Mesendoderm (in vitro differentiated cells): Measurements from ENCODE around the gene TCFL5.
A peak's percentile ranks its signal among the peaks of the same experiment; 100 is the strongest.

ENCODE experiments used
- DNase-seq: peaks from one replicate; pipeline ENCODE4 v3.0.0; 2013
- H2AK5ac ChIP-seq: 2 replicates; pipeline ENCODE4 v1.6.1; 2013; ENCODE audit warnings: low read length, inconsistent platforms
- H2BK120ac ChIP-seq: 2 replicates; pipeline ENCODE4 v1.6.1; 2013; ENCODE audit warnings: low read depth, mild to moderate bottlenecking, low read length, moderate library complexity, mixed read lengths
- H2BK15ac ChIP-seq: replicated peaks from 2 replicates; pipeline ENCODE4 v1.6.1; 2013; ENCODE audit warnings: low read depth, mild to moderate bottlenecking, moderate library complexity
- H2BK5ac ChIP-seq: 2 replicates; pipeline ENCODE4 v1.6.1; 2013; ENCODE audit warnings: low read length, inconsistent platforms
- H3K18ac ChIP-seq: 2 replicates; pipeline ENCODE4 v1.6.1; 2013; ENCODE audit warnings: mild to moderate bottlenecking, low read length, mixed read lengths
- H3K23ac ChIP-seq: one replicate; pipeline ENCODE4 v1.6.1; 2013; ENCODE audit warnings: low read length
- H3K27ac ChIP-seq: 2 replicates; pipeline ENCODE4 v1.5.1; 2013; ENCODE audit warnings: low read depth, mild to moderate bottlenecking, inconsistent platforms, low read length, moderate library complexity
- H3K27me3 ChIP-seq: 2 replicates; pipeline ENCODE4 v1.6.1; 2013; ENCODE audit warnings: low read length, control low read depth, mild to moderate bottlenecking, inconsistent platforms; ENCODE audit not compliant: insufficient read depth, poor library complexity
- H3K36me3 ChIP-seq: 2 replicates; pipeline ENCODE4 v1.6.1; 2013; ENCODE audit warnings: low read length, inconsistent platforms; ENCODE audit not compliant: control insufficient read depth, insufficient read depth
- H3K4ac ChIP-seq: one replicate; pipeline ENCODE4 v1.6.1; 2013; ENCODE audit warnings: low read depth, mild to moderate bottlenecking, low read length, moderate library complexity
- H3K4me1 ChIP-seq: 2 replicates; pipeline ENCODE4 v1.6.1; 2013; ENCODE audit warnings: low read depth, low read length, inconsistent platforms; ENCODE audit not compliant: control insufficient read depth
- H3K4me2 ChIP-seq: 2 replicates; pipeline ENCODE4 v1.6.1; 2013; ENCODE audit warnings: low read length
- H3K4me3 ChIP-seq: 2 replicates; pipeline ENCODE4 v1.5.1; 2013; ENCODE audit warnings: mild to moderate bottlenecking, low read length
- H3K56ac ChIP-seq: one replicate; pipeline ENCODE4 v1.6.1; 2013; ENCODE audit warnings: low read length
- H3K79me1 ChIP-seq: 2 replicates; pipeline ENCODE4 v1.6.1; 2013; ENCODE audit warnings: low read length, inconsistent platforms
- H3K79me2 ChIP-seq: 2 replicates; pipeline ENCODE4 v1.6.1; 2013; ENCODE audit warnings: mild to moderate bottlenecking, low read length; ENCODE audit not compliant: control insufficient read depth, insufficient read depth
- H3K9ac ChIP-seq: 2 replicates; pipeline ENCODE4 v1.6.1; 2013; ENCODE audit warnings: low read length, inconsistent platforms
- H4K5ac ChIP-seq: one replicate; pipeline ENCODE4 v1.6.1; 2013; ENCODE audit warnings: low read length
- H4K8ac ChIP-seq: one replicate; pipeline ENCODE4 v1.6.1; 2013; ENCODE audit warnings: low read depth, mild to moderate bottlenecking, control low read depth, low read length, moderate library complexity
- WGBS: extraction: QIAGEN DNeasy Blood & Tissue Kit; methylation state at CpG from one replicate; pipeline ENCODE4 v1.1.7; 2013; ENCODE audit warnings: low lambda C conversion rate, missing lambda C conversion rate; ENCODE audit not compliant: insufficient coverage; ENCODE audit errors: extremely low coverage; 5-methylcytosine and 5-hydroxymethylcytosine counted together

TCFL5 gene

DNA sequence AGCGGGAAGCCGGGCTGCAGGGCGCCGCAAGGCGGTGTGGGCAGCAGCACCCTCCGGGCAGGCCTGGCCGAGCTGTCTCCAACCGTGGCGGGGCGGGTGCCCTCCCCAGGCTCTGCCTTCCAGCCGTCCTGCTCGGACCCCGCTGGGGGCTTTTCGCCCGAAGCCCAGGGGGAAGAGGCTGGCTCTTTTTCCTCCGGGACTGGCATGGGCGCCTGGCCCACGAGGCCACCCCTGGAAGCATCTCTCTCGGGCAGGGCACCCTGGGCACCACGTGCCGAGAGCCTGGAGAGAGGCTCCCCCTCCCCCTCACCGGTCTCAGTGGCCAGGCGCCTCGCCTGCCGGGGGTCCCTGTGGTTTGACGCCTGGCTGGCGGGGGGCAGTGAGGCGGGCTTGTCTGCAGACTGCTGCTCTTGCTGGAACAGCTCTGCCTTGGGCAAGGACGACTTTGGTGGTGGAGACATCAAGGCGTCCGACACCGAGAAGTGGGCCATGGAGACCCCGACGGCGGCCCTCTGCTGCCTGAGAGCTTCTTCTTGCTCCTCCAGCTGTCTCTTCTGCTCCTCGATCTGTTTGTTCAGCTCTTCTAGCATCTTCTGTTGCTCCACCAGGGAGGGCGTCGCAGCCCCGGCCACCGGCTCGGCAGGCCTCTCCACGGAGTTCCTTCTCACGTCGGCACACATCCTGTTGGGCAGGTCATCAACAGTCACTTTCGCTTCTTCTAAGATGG lies 19.5 kb upstream of the TCFL5 start:
- Histone ChIP-seq H3K9ac (no peak overlapping the region), H3K4me3 (no peak overlapping the region), H3K79me2 (no peaks in the 10 kb centered on the region), H3K4ac (no peak overlapping the region), H2BK120ac (no peak overlapping the region), H4K5ac (no peak overlapping the region), H3K4me2 (no peak overlapping the region), H3K27ac (no peak overlapping the region), H3K23ac (no peak overlapping the region), H3K79me1 (no peaks in the 10 kb centered on the region), H2BK5ac (no peak overlapping the region), H3K56ac (no peak overlapping the region), H3K18ac (no peak overlapping the region), H2AK5ac (no peak overlapping the region), H2BK15ac (no peak overlapping the region), H3K27me3 (no peaks in the 10 kb centered on the region), H3K4me1 (no peaks in the 10 kb centered on the region), H4K8ac (no peak overlapping the region), H3K36me3 (no peaks in the 10 kb centered on the region)
- WGBS, result no CpG with 5 or more reads among the region's 45 CpGs
- no peak for DNase-seq

DNA sequence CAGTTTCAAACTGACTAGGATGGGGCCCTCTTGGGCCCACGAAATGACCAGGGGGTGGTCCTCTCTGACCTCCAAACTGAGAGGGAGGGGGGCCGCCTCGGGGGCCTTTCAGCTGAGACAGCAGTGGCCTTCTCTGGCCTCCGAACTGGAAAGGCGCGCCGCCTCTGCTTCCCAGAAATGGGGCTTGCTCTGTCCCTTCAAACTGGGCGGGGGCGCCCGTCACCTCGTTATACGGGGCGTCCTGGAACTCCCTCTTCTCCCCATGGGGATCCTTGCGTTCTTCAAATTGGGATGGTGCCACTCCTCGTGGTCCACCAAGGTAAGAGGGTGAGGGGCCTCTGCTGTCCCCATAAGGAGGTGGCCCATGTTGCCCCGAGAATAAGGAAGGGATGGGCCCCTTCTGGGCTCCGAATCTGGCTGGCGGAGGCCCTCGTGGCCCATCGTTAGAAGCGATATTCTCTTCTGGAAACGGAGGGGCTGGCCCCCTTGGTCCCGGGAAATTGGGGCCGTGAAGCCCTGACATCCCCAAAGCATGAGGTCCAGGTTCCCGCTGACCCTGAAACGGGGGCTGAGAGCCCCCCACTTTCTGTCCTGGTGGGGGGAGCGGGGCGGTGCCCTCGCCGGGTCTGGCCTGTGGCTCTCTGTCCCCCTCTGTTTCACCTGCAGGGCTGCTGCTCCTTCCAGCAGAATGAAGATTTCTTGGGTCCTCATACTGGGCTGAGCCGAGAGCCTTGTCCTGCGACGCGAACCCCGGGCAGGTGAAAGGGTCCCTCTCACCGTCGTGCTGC lies 18.7 kb upstream of the TCFL5 start:
- Histone ChIP-seq H3K79me2 (no peaks in the 10 kb centered on the region), H3K4me1 (no peaks in the 10 kb centered on the region), H2BK120ac (no peak overlapping the region), H3K18ac (no peak overlapping the region), H2BK5ac (no peak overlapping the region), H3K79me1 (no peaks in the 10 kb centered on the region), H4K5ac (no peak overlapping the region), H3K4me2 (no peak overlapping the region), H3K56ac (no peak overlapping the region), H3K23ac (no peak overlapping the region), H3K27me3 (no peaks in the 10 kb centered on the region), H3K27ac (no peak overlapping the region), H3K9ac (no peak overlapping the region), H4K8ac (no peak overlapping the region), H3K4ac (no peak overlapping the region), H3K4me3 (no peak overlapping the region), H3K36me3 (no peaks in the 10 kb centered on the region), H2AK5ac (no peak overlapping the region), H2BK15ac (no peak overlapping the region)
- DNase-seq, result no peak
- no CpG with 5 or more reads among the region's 37 CpGs for WGBS

DNA sequence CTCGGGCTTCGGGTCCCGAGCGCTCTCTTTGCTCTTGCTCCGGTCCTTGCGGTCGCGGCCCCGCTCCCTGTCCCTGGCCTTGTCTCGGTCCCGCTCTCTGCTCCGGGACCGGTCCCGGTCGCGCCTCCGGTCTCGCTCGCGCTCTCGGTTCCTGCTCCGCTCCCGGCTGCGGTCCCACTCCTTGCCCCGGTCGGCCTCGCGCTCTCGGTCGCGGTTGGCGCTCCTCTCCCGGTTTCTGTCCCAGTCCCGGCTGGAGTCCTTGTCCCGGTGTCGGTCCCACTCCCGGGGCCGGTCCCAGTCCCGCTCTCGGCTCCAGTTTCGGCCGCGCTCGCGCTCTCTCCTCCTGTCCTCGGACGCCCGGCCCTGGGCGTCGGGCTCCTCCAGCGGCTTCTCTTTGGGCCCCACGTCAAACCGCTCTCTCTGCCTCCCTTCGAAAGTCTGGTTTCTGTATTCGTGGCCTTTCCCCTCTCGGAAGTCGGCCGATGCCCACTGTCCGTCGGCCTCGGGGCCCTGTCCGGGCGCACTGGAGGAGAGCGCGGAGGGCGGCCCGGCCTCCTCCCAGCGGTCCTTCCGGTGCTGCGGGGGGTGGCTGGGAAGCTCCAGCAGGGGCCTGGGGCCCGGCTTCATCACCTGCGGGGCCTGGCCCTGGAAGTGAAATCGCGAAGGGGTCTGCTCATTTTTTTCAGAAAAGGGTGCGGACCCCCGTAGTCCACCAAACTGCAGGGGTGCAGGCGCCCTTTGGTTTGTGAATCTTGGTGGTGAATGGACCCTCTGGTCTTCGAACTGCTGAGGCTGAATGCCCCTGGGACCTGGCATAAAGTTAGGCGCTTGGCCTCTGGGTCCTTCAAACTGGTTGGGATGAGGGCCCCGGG lies 17.9 kb upstream of the TCFL5 start:
- Histone ChIP-seq H3K36me3 (no peaks in the 10 kb centered on the region), H4K8ac (no peak overlapping the region), H3K4me3 (no peak overlapping the region), H3K18ac (peak overlapping the region; percentile 12), H2BK5ac (no peak overlapping the region), H3K23ac (peak overlapping the region; percentile 53), H2BK15ac (no peak overlapping the region), H3K27ac (no peak overlapping the region), H3K4me2 (peak overlapping the region; percentile 47), H2AK5ac (no peak overlapping the region), H4K5ac (no peak overlapping the region), H3K27me3 (no peaks in the 10 kb centered on the region), H3K79me2 (no peaks in the 10 kb centered on the region), H2BK120ac (no peak overlapping the region), H3K4ac (no peak overlapping the region), H3K56ac (peak overlapping the region; percentile 88), H3K9ac (peak overlapping the region; percentile 76), H3K4me1 (no peaks in the 10 kb centered on the region), H3K79me1 (no peaks in the 10 kb centered on the region)
- peak; percentile 26 for DNase-seq
- no CpG with 5 or more reads among the region's 80 CpGs for WGBS

DNA sequence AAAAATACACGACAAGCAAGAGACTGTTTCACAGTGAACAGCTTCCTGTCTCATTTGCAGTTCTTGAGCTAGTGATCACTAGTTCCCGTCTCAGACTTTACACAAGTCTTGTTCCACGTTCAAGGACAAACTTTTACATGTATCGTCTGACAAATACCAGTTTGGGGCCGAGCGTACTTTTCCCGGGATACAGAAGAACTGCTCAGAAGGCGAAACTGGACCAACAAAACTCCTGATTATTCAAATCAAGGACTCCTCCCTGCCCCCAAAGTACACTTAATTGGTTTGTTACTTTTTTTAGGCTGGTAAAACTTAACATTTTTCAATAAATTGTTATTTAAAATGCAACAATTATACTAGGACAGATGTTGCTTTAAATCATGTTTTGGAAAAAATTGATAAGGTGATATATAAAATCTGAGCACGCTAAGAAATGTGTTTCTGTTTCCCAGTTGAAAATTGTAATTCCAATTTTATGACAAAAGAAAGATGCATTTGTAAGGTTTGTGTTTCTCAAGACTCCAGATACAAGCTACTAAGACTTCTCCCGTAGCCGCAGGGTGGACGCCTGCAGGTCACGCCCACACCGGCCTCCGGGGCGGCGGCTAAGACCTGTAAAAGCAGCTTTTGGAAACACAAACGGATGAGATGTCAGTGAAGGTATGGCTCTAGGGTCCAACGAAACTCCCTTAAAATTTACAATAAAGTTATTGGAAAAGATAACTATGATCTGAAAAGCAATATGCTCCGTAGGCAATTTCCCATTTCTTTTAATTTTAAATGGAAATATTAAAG lies 16.8 kb upstream of the TCFL5 start:
- Histone ChIP-seq H4K8ac (no peak overlapping the region), H2AK5ac (no peak overlapping the region), H2BK120ac (no peak overlapping the region), H2BK15ac (no peak overlapping the region), H2BK5ac (no peak overlapping the region), H3K23ac (no peak overlapping the region), H3K4me1 (no peaks in the 10 kb centered on the region), H3K36me3 (no peaks in the 10 kb centered on the region), H3K27me3 (no peaks in the 10 kb centered on the region), H3K27ac (no peak overlapping the region), H3K79me2 (no peaks in the 10 kb centered on the region), H3K56ac (no peak overlapping the region), H3K79me1 (no peaks in the 10 kb centered on the region), H3K9ac (no peak overlapping the region), H3K4me3 (no peak overlapping the region), H4K5ac (no peak overlapping the region), H3K4me2 (no peak overlapping the region), H3K4ac (no peak overlapping the region), H3K18ac (no peak overlapping the region)
- WGBS, result no CpG with 5 or more reads among the region's 20 CpGs
- peak; percentile 58 for DNase-seq
